NCI-H82 treated with DMSO at 0.1 percent for 48 hours (cell line): ENCODE results near the gene C4orf54.

Source experiments
- DNase-seq: peaks from one replicate; lab custom pipeline; 2025; ENCODE audit not compliant: unreplicated experiment; lab: John Stamatoyannopoulos, UW

The C4orf54 gene

DNA sequence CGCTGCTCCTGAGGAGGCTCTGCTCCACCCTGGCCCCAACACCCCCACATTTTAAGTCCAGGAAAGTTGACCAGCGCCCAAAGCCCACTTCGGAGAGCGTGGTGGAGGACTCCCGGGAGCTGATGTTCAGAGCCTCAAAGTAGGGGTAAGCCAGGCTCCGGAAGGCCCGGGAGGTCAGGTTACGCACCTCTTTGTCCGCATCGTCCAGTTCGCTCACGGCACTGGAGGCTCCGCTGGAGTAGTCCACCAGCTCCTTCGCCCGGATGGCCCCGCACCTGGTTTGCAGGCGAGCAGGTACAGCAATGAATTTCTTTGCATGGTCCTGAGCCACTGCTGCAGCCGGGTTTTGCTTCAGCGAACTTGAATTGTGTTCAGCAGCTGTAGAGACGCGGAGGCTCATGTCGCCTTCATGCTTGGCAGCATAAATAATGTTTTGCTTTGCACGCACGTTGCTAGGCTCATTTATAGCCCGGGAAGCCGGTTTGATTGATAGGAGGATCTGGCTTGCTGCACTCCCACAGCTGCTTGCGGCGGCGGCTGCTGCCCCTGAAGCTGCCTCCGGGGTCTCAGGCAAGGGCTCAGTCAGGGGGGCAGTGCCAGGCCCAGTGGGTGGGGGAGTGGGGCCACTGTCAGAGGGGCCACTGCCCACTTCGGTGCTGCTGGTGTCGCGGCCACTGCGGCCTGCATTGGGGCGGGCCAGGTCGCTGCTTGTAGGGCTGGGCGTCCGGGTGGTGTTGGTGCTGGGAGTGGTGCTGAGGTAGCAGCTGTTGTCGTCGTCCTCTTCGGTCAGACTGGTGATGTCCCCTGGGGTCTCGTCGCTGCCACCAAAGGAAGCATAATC lies 4.8 kb downstream of the C4orf54 start:
- no peak for DNase-seq

DNA sequence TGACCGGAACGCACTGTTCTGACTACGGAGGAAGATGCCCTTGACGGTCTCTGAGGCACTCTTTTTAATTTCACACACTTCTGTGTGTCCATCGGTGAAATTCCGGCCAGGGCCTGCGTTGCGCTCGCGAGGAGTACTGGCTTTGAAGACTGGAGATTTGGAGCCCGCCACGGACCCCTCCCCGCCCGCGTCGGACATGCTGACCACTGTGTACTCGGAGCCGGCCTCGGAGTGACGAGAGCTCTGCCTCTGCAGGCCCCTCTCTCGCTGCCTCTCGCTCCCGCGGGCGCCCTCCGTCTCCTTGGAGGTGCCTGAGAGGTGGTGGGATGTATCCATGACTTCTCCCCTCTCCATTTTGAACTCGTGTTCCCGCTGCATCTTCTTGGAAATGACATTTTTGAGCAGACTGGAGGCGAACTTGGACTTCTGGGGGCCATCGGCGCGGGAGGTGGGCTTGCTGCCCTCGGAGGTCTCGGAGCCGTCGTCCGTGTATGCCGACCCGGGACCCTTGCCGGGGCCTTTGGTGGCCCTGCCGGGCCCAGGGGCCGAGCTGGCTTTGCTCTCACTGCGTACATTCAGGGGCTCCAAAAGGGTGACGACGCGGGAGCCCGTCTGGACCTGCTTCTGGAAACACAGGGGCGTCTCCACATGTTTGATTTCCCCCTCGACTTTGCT lies 5.7 kb downstream of the C4orf54 start:
- no peak for DNase-seq

- no peak for DNase-seq
These were observed 6.4 kb downstream of the C4orf54 start for GRCh38 chr4:99651016-99651769.

DNA sequence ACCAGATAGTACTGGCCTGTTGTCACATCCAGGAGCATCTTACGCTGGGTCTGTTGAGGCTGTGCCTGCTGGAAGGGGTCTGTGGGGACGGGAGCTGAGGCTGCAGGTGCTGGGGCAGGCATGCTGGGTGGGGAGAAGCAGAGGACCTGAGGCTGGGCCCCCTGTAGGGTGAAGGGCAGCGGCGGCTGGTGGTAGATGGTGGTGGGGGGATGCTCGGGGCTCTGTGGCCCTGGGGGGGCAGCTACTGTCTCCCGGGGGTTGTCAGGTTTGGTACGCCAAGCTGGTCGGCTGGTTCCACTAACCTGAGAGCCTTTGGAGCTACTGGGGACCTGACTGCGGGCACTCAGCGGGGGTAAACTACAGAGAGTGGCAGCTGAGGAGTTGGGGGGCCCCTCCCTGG lies 7.8 kb downstream of the C4orf54 start:
- DNase-seq = no peak

GRCh38 chr4:99649208-99649607 lies 8.4 kb downstream of the C4orf54 start:
- DNase-seq = no peak

DNA sequence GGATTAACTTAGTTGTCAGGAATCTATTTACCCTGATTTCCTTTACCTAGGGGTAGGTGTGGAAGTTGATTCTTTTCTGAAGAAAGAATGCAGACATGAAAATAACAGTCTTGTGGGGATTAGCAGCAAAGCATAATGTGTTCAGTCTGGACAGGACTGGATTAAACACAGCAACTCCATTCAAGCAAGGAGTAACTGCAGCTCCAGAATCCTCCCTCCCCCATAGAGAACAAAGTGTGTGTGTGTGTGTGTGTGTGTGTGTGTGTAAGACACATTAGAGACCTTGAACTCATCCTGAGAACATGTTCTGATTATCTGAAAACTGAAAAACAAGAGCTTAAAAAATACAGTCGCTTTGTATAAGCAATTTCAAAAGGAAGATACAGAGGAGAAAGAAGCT lies 9.3 kb downstream of the C4orf54 start:
- DNase-seq = peak; percentile 65

GRCh38 chr4:99647071-99647470 lies 10.6 kb downstream of the C4orf54 start:
- DNase-seq = peak; percentile 60

DNA sequence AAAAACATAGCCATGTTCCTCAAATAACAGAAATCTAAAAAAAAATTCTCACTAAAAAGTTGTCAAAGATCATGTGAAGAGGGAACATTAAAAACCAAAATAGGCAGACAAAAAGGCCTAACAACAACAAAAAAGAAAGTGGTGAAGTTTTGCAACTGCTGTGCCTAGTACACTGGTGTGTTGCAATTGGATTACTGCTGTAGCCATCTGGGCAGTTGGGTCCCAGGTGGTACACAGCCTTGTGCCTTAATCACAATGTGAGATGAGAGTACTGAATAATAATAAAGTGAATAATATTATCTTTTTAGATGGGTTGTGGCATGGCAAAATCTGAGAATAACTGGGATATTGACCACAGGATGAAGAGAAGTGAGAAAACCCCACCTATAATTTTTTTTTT lies 12.0 kb downstream of the C4orf54 start:
- peak; percentile 40 for DNase-seq

DNA sequence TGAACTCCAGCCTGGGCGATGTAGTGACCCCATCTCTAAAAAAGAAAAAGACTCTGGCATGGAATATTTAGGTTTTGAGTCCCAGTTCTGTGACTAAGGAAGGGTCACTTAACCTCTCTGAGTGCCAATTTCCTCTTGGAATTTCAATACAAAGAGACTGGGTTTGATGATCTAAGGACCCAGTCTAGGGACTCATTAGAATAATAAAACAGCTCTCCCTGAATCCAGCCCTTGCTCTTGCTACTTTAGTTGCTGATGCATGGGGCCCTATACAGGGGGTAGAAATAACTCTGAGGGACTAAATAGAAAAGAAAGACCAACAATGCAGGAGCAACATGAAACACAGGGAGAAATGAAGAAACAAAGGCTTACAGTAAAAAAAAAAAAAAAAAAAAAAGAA lies 12.6 kb downstream of the C4orf54 start:
- DNase-seq = no peak

GRCh38 chr4:99644453-99644852 lies 13.2 kb downstream of the C4orf54 start:
- DNase-seq = no peak

DNA sequence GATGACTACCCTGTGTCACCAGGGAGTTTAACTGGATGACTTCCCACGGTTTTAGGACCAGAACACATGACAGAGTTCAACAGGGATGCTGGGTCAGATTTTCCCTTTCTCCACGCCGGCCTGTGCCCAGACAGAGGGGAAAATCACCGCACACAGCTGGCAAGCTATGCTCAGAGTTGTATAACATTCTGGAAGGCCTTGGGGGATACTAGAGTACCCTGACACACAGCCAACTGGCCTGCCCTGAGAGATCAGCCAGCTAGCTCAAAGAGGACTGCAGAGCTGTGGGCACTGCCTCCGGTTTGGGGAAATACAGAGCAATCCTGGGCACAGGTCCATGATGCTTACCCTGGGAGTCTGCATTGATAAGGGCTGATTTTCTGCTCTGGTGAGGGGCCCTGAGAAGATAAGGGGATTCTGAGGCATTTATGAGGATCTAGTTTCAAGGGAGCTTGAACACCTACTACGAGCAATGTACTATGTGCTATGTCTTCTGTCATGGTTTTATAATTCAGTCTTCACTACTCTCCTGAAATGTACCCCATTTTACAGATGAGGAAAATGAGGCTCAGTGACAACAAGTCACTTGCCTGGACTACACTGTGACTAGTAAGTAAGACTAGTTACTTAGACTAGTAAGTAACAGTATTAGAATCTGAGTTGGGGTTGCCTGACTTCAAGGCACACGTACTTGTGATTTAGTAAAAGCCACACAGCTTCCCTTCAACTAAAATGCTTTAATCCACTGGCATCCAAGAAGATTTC lies 14.7 kb downstream of the C4orf54 start:
- no peak for DNase-seq

DNA sequence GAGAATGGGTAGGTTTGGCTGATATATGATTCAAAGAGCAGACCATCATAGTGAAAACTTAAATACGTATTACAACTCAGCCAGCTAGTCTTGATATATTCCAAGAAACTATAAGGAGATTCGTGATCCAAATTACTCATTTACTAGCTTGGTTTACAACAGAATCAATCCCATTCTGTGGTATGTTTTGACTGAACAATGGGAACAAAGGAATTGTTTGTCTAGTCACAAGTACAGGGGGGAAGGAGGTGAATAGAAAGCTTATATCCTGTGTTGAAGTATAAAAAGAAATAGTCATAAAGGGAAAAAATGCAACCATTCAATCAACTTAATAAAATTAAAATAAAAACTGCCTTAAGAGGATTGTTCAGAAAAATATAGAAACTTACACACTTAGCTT lies 17.0 kb downstream of the C4orf54 start:
- DNase-seq = no peak

DNA sequence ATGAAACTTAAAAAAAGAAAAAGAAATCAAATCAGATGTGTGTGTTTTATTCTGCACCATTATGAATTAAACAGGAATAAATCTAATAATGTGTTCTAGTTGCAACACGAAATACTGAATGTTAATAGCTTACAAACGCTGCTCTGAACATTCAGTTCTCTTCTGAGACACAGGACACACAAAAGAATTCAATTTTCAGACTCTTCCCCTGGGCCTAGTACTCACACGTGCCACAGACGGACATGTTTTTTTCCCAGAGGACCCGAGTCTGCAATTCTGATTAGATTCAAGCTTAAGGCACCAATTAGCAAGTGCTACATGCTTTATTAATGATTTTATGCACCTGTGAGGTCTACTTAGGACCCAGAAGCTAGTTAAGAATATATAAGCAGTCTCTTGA lies 20.5 kb downstream of the C4orf54 start:
- no peak for DNase-seq

DNA sequence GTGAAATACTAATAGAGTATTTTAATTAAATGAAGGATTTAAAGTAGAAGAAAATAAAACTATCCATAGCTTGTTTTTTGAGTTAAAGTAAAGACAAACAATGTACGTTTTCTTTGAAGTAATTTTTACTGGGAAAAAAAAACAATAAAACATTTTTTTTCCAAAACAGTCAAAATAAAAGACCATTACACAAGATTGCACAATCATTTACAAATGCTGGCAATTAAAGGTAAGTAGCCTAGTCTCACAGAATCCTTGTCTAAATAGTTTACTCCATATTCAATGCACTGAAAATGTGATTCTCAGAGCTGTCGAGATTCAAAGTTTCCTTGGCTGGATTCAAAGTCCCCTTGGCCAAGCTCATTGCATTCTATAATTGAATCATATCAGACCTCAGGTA lies 21.2 kb downstream of the C4orf54 start:
- no peak for DNase-seq

DNA sequence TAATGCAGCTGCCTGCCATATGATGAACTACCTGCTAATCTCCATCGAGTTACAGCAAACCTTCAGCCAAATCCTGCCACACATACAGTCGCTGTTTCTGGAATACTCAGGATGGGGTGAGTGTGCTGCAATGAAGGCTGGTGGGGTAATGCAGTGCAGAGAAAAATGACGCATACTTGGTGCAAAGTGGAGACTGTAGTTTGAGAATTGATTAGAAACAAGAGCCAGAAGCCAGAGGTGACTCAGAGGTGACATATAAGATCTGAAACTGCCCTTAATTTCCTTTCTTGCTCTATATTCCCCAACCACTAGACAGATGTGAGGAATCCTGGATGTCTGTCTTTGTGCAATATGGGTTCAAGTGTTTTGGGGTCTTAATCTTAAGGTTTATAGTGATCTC lies 22.0 kb downstream of the C4orf54 start:
- DNase-seq = no peak

DNA sequence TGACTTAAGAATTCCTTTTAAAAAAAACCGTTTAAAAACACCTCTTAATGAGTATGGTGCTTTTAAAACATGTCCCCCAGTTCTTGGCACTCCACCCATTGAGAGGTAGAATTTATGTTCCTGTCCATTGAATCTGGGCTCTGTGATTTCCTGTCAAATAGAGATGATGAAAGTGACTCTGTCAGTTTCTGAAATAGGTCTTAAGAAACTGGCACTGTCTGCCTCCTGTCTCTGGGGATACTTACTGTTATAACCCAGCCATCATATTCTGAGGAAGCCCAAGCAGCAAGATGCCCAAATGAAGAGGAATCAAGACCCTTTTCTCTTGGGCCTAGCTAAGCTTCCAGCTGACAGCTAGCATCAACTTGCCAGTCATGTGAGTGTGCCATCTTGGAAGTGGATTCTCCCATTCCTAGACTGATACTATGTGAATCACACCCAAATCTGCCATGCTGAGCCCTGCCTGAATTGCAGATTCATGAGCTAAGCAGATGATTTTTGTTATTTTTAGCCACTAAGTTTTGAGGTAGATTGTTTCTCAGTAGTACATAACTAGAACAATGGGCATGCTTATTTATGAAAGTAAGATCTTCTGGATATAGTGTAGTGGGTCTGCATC lies 22.8 kb downstream of the C4orf54 start:
- DNase-seq = no peak

DNA sequence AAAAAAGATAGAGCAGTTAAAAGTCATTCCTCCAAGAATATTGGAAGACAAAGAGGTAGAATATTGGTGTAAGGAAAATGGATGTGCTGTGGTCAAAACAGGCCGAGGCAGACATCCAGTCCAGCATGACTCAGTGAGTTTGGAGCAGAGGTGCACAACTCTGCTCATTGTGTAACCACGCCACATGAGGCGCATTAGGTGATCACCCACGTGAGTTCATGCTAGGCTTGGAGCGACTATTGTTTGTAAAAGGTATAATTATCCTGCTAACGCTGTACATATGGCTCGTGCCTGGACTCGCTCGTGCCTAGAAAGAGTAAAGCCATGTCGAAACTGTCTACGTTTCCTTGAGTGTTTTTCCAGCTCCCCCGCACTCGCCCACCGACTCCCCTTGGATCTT lies 23.9 kb downstream of the C4orf54 start:
- no peak for DNase-seq

GRCh38 chr4:99630857-99631360 lies 26.7 kb downstream of the C4orf54 start:
- no peak for DNase-seq

DNA sequence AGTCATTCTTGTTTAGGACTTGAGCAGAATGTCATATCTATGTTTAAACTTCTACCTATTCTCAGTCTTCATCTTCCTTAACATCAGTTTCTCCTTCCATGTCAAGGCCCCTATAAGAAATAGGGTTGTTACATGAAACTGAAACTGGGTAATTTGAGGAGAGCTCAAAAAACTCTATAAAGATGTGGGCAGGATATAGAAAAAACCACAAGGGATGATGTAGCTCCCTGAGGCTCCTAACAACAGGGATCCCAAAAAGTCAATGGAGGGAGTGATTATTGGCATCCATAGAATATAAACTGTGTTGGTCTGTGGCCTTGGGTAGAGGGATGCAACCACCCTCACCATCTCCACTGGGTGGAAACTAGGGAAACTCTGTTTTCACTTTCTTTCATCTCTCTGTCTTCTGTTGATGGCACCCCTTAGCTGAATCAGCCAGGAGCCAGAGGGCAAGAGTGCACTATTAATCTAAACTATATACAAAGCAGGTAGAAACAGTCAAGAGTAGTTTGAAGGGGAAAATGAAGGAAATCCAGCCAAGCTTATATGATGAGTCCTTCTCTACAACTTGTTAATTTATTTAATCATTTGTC lies 27.6 kb downstream of the C4orf54 start:
- DNase-seq = no peak

- no peak for DNase-seq
These were observed 29.6 kb downstream of the C4orf54 start for GRCh38 chr4:99628040-99628439.
